SK-N-MC (cell line): ENCODE data around the gene LRFN2.

Experiments used
- EZH2 ChIP-seq: fragments of 200-600 bp; sonication (generic); IDR thresholded peaks from one replicate; pipeline ENCODE4 v1.6.1; 2017; ENCODE audit warnings: antibody characterized with exemption
- POLR2AphosphoS5 ChIP-seq: IDR thresholded peaks from 2 replicates; pipeline ENCODE4 v1.6.1; 2012; ENCODE audit warnings: mild to moderate bottlenecking, low read depth, low read length, borderline replicate concordance

- TF ChIP-seq POLR2AphosphoS5 (no peak), EZH2 (no peak)
Measured at GRCh38 chr6:40444811-40445210, 142.4 kb downstream of the LRFN2 start.
